Measurements from ENCODE around the gene GREB1. TPM values are rescaled to one million over a fixed set of nuclear protein-coding genes. Genes with fewer than 3 reads are reported as not detected.

GREB1 gene
- total and polyA plus RNA-seq, 2 of the 13 experiments (the other 11 are each of a cell fraction or from before 2014, with no cell fraction given), result 31.3 to 61.2 TPM

DNA sequence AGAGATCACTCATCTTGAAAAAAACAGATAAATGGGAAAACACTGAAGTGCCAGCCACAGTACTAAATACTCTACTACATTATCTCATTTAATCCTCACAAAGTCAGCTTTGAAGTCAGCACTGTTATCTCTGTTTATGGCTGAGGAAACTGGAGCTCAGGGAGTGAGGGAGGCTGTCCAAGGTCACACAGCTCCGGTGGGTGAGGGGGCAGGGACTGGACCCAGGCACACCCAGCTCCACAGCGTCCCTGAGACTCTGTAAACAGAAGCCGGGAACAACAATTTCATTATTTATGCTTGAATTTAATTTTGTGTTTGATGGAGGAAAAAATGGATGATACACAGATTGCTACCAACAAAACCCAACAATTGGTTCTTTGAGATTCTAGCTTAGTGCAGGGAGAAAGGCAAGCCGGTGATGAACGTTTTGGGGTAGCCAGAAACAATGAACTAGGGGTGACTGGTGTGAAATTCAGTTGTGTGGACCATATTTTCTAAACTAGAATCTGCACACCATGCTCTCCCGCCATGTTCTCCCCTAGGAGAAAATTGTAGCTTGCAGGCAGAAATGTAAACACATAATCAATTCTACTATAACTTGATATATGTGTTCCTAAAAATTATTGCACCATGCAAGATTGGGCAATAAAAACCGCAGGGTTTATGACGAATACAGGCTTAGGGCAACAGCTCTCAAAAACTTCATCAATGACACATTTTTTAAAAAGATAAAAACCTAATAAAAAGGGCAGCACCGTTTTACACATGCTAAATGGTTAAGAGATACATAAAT lies at the start of gene GREB1 (continued):
- TF ChIP-seq, protein P1, sequence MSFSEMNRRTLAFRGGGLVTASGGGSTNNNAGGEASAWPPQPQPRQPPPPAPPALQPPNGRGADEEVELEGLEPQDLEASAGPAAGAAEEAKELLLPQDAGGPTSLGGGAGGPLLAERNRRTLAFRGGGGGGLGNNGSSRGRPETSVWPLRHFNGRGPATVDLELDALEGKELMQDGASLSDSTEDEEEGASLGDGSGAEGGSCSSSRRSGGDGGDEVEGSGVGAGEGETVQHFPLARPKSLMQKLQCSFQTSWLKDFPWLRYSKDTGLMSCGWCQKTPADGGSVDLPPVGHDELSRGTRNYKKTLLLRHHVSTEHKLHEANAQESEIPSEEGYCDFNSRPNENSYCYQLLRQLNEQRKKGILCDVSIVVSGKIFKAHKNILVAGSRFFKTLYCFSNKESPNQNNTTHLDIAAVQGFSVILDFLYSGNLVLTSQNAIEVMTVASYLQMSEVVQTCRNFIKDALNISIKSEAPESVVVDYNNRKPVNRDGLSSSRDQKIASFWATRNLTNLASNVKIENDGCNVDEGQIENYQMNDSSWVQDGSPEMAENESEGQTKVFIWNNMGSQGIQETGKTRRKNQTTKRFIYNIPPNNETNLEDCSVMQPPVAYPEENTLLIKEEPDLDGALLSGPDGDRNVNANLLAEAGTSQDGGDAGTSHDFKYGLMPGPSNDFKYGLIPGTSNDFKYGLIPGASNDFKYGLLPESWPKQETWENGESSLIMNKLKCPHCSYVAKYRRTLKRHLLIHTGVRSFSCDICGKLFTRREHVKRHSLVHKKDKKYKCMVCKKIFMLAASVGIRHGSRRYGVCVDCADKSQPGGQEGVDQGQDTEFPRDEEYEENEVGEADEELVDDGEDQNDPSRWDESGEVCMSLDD (CRISPR knock-in tag; IDR thresholded peaks at IDR 0.05; ENCODE audit: borderline replicate concordance), result peak; percentile 72; the same call in 1 of the 2 replicates
- TF ChIP-seq ZNF550 (CRISPR knock-in tag; IDR thresholded peaks at IDR 0.05; ENCODE audit: borderline replicate concordance), result no peak
- TF ChIP-seq TFAP4 (IDR thresholded peaks at IDR 0.05; ENCODE audit: borderline replicate concordance, low read depth), result no peak
- TF ChIP-seq CBX2 (IDR thresholded peaks at IDR 0.05; ENCODE audit: low read depth, low read length), result no peak
- TF ChIP-seq CBX2 (CRISPR knock-in tag; IDR thresholded peaks at IDR 0.05; ENCODE audit: low read depth), result no peak
- peak; percentile 94 for TF ChIP-seq RXRB (CRISPR knock-in tag; IDR thresholded peaks at IDR 0.05; ENCODE audit: borderline replicate concordance)
- TF ChIP-seq, protein P2, sequence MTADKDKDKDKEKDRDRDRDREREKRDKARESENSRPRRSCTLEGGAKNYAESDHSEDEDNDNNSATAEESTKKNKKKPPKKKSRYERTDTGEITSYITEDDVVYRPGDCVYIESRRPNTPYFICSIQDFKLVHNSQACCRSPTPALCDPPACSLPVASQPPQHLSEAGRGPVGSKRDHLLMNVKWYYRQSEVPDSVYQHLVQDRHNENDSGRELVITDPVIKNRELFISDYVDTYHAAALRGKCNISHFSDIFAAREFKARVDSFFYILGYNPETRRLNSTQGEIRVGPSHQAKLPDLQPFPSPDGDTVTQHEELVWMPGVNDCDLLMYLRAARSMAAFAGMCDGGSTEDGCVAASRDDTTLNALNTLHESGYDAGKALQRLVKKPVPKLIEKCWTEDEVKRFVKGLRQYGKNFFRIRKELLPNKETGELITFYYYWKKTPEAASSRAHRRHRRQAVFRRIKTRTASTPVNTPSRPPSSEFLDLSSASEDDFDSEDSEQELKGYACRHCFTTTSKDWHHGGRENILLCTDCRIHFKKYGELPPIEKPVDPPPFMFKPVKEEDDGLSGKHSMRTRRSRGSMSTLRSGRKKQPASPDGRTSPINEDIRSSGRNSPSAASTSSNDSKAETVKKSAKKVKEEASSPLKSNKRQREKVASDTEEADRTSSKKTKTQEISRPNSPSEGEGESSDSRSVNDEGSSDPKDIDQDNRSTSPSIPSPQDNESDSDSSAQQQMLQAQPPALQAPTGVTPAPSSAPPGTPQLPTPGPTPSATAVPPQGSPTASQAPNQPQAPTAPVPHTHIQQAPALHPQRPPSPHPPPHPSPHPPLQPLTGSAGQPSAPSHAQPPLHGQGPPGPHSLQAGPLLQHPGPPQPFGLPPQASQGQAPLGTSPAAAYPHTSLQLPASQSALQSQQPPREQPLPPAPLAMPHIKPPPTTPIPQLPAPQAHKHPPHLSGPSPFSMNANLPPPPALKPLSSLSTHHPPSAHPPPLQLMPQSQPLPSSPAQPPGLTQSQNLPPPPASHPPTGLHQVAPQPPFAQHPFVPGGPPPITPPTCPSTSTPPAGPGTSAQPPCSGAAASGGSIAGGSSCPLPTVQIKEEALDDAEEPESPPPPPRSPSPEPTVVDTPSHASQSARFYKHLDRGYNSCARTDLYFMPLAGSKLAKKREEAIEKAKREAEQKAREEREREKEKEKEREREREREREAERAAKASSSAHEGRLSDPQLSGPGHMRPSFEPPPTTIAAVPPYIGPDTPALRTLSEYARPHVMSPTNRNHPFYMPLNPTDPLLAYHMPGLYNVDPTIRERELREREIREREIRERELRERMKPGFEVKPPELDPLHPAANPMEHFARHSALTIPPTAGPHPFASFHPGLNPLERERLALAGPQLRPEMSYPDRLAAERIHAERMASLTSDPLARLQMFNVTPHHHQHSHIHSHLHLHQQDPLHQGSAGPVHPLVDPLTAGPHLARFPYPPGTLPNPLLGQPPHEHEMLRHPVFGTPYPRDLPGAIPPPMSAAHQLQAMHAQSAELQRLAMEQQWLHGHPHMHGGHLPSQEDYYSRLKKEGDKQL (CRISPR knock-in tag; IDR thresholded peaks at IDR 0.05; ENCODE audit: low read depth), result peak; percentile 75; the same call in 1 of the 2 replicates
- TF ChIP-seq DNMT3B (CRISPR knock-in tag; conservative IDR thresholded peaks at IDR 0.05), result 0 out of 2 replicates have a peak, but pooled peaks have one; percentile 26
- TF ChIP-seq NFKBIZ (CRISPR knock-in tag; IDR thresholded peaks at IDR 0.05), result 0 out of 2 replicates have a peak, but pooled peaks have one; percentile 16
- no peak for TF ChIP-seq ZNF646 (CRISPR knock-in tag; IDR thresholded peaks at IDR 0.05)
- no peak for TF ChIP-seq NFE2L1 (CRISPR knock-in tag; IDR thresholded peaks at IDR 0.05; ENCODE audit: borderline replicate concordance)
- TF ChIP-seq RARA (CRISPR knock-in tag; IDR thresholded peaks at IDR 0.05), result peak; percentile 71

Measured in HepG2 (cell line).